Hematopoietic multipotent progenitor cell treated with erythropoietin and hydrocortisone succinate and interleukin-3 and kit ligand, for 8 days (in vitro differentiated cells): ENCODE results near the gene HS3ST3A1.
"Not testable (repeated sequence)": the region's sequence is repeated elsewhere in the genome, so short reads cannot be mapped to it uniquely, and the experiment has no call there.

Source experiments
- DNase-seq: peaks from one replicate; pipeline ENCODE4 v3.0.0-alpha.2; 2015

Gene HS3ST3A1

DNA sequence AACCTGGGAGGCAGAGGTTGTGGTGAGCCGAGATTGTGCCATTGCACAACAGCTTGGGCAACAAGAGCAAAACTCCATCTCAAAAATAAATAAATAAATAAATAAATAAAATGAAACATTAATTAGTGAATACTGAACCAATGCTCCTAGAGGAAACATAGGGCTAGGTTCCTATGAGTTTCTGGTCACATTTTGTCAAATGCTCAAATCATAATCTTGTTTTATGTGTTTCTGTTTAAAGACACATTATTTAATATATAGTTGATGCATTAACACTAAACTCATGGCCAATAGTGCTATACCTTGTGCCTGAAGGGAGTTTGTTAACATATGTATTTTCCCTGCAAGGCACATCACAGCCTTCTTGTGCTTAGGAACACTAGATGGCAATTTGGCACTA lies 66.8 kb downstream of the HS3ST3A1 start:
- no peak for DNase-seq

DNA sequence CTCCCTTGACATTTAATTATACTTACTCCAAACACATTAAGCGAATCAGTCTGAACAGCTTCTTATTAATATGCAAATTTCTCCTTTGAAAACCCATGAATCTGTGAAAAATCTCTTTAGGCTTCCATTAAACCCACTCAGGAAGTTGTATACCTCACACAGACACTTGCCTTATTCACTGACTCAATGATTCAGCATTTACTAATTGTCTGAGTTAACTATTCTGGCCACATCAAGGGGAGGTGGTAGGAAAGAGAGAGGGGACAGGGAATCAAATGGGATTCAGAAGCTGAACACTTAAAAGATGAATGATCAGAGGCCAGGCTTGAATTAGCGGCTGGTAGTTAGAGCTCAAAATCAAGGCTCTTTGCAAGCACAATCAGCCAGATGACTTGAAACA lies 70.0 kb downstream of the HS3ST3A1 start:
- DNase-seq = no peak

DNA sequence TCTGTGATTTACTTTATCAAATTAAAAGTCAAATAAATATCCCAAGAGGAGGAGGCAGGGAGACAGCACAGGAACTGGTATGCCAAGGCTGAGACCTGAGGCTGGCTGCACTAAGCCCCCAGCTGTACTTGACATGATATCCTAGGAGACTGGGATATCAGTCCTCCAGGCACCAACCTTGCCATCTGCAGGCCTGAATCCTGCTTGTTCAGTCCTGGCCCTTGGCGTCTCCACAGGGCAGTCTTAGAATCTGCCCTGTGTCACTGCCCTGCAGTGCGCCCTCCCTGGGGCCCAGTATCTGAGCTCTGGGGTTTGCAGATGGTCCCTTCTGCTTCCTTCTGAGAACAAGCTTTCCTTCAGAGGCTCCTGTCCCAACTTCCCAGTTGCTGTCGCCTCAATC lies 75.9 kb downstream of the HS3ST3A1 start:
- DNase-seq = no peak

DNA sequence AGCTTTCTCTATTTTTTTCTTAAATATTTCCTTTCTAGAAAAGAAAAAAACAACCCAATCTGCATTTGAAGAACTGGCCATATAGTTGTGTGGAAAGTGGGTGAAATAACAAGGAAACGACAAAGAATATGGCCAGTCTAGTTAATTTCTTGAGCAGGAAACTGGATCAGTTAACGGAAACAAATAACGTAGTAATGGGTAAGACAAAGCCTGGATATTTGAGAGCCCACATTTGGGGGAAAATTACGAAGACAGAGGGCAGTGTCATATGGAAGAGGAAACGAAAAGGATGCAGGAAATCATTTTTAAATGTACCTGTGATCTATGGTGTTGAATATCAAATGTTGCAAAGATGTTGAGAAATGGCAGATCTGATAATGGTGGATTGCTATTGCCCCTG lies 78.6 kb downstream of the HS3ST3A1 start:
- no peak for DNase-seq

DNA sequence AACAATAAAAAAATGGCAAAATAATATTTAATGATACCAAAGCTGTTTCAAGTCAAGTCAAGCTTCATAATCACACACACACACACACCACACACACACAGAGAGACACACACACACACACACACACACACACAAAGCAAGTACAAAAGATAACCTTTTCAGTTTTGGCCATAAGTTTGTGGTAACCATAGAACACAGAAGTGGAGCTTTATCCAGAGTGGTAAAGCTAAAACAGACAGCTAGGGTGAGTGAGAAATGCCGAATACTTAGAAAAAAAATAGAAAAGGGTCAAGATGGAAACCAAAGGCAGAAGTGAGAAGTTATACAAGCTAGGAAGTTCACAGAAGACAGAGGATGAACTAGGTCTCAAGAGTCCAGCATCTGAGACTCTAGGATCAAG lies 79.0 kb downstream of the HS3ST3A1 start:
- DNase-seq = no peak

DNA sequence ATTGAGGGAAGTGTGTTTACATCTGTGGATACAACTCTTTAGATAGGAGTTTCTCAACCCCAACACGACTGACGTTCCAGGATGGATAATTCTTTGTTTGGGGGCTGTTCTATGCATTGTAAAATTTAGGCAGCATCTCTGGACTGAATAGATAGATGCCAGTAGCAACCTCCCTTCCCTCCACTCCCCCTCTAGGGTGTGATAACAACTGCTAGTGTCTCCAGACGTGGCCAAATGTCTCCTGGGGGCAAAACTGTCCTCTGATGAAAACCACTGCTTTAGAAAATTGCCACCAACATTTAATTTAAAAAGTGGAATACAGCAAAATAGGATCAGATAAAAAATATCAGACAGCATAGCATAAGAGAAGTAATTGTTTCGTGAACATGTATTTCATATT lies 79.9 kb downstream of the HS3ST3A1 start:
- no peak for DNase-seq

DNA sequence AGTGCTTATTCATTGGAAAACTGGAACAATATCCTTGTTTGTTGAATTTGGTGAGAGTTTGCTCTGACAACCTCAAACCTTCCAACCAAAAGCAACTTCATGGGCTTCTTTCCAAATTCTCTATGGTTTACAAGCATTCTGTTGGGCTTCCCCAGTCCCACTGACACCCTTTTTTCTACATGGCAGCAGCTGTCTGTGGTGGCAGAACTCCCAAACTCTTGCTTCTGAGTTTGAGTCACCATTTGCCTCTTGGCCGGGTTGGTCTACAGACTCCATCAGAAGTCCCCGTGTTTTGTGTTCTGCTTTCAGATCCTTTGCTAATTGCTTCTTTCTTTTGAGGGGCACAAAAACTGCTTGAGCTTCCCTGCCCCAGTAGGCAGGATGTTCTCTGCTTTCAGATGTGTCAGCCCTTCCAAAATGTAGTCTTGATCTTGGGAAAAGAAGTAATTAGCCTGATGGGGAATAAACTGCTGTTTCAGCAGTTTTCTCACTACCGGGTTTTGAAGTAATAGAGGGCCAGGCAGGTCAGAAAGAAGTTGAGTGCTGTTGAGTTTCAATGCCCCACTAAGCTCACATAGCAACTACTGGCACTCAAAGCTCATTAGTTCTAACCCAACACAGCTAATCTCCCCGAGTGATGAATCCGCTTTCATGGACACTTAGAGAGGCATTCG lies 80.7 kb downstream of the HS3ST3A1 start:
- no peak for DNase-seq

DNA sequence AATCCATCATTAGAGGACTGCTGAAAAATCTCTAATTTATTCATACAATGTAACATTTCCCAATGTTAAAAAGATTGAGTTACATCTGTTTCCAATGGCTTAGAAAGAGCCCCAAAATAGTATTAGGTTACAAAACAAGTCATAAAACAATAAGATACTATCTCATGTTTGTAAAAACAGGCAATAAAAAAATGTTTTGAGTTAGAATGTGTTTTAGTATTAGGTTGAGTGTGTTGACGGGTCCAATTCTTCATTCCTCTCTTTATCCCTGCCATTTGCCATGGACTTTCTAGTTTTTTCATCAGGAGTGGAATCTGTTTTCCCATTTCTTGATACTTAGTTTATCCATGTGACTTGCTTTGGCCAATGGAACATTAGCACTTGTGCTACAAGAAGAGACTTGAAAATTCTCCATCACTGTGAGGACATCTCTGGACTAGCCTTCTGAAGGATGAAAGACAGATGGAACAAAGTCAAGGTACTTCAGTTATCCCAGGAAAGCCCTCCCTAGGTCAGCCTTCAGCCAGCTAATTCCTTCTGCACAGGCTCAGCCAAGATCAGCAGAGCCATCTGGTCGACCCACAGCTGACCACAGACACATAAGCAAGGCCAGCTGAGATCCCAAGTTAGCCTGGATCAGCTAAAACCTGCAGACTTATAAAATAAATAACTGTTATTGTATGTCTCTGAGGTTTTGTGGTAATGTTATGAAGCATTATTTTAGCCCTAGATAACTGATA lies 83.3 kb downstream of the HS3ST3A1 start:
- no peak for DNase-seq

DNA sequence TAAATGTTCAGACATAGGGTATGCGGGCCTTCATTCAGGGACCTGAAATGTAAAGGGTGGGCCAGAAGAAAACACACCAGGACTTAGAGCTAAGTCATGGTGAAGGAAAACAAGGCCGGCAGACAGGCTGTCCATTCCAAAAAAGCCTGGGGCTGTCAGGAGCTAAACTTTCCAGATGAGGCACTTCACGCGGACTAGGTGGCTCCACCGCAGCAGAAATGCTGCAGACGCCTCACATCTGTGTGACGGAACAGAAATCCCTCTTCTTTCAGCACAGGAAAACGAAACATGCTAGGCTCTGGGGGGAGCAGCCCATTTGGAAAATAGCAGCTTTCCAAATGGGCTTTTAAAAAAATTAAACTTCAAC lies 88.7 kb downstream of the HS3ST3A1 start:
- DNase-seq = no peak

DNA sequence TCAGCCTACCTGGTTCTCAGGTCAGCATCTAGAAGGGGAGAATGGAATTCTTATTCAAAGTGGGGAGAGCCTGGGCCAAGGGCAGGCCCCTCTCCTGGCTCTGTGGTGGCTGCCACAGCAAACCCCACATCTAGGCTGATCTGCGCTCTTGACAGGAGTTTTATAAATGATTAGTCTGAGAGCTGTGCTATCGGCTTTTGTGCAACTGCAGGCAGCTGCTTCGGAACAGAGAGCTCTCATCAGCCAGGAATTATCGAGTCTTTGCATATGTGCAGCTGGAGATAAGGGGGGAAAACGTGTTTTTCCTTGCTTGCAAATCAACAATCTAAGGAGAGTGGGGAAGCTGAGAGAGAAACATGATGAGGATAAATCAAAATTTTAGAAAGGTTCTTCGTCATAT lies 91.7 kb downstream of the HS3ST3A1 start:
- peak; percentile 92 for DNase-seq

DNA sequence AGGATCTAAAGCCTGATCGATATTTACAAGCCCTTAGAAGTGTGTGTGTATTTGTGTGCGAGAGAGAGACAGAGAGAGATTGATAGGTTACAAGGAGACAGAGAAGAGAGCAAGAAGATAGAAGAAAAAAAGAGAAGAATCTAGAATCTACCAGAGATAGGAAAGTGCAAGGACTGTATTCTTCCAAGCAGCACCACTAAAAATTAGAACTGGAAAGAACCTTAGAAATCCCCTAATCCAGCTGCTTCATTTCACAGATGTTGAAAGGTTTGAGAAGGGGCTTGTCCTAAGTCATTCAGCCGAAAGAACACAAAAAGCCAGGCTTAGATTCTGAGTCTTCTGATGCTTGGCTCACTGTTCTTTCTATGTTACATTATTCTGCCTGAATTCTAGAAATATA lies 92.2 kb downstream of the HS3ST3A1 start:
- DNase-seq = no peak

DNA sequence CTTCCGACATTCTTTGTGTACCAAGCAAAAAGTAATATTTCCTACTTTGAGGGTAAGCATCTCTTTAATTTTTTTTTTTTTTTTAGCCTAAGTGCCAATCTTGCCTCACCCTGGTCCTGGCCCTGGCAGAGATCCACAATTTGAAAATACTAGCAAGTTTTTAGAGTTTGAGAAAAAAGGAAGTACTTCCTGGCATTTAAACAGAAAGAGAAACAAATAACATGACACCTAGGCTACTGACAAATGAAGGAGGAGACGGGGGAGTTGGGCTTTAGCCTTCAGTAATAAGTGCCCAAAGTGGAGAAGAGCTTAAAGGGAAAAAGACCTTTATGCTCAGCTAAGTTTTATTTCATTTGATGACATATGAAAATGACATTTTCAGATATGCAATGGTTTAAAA lies 92.8 kb downstream of the HS3ST3A1 start:
- DNase-seq = peak; percentile 64

DNA sequence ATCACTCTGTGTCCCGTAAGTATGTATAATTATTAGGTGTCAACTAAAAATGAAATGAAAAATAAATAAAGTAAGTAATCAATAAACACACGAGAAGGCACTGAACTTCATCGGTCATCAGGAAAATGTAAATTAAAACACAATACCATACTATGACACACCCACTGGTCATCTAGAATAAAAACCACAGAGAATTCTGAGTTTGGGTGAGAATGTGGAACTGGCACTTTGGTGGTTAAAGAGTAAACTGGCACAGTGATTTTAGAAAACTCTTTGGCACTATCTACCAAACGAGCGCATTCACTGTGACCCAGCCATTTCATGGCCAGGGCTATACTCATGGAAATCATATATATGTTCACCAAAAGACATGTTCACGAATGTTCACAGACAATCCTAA lies 98.2 kb downstream of the HS3ST3A1 start:
- no peak for DNase-seq

DNA sequence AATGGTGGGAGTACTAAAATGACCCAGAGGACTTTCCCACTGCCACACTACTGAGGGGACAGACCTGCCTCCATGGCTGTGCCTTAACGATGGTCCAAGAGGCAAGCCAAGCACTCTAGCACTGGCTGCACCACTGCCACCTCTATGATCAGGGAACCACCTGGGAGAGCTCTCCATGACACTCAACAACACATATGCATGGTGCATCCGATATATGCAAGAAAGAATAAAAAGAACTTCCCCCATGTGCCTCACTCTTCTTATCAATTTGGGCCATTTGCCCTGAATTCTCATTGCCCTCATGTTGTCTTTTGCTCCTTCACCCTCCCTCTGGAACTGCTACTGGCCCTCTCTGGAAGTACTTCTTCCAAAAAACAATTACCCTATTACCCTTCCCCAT lies 99.5 kb downstream of the HS3ST3A1 start:
- DNase-seq = no peak

DNA sequence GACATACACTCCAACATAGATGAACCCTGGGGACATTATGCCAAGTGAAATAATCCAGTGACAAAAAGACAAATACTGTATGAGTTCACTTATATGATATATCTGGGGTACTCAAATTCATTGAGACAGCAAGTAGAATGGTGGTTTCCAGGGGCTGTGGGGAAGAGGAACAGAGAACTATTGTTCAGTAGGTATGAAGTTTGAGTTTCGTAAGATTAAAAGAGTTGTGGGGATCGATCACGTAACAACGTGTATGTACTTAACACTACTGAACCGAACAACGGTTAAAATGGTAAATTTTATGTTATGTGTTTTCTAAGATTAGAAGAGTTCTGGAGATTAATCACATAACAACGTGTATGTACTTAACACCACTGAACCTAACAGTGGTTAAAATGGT lies 100.8 kb downstream of the HS3ST3A1 start:
- no peak for DNase-seq

DNA sequence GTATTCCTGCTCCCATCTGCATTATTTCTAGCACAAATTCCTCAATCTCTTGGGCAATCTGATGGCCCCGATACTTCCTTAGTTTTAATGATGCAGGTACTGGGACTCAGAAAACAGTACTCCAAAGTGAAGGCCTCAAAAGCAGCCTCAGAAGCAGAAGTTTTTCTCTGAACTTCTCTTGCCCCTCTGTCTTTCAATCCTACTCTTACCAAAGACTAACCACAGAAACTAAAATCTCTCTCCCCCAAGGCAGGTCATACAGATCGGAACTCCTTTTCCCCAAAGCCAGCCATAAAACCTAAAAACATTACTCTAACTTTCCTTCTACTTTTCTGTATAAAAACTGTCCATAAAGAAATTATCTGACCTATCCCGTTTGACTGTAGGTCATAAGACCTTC lies 103.5 kb downstream of the HS3ST3A1 start:
- no peak for DNase-seq

DNA sequence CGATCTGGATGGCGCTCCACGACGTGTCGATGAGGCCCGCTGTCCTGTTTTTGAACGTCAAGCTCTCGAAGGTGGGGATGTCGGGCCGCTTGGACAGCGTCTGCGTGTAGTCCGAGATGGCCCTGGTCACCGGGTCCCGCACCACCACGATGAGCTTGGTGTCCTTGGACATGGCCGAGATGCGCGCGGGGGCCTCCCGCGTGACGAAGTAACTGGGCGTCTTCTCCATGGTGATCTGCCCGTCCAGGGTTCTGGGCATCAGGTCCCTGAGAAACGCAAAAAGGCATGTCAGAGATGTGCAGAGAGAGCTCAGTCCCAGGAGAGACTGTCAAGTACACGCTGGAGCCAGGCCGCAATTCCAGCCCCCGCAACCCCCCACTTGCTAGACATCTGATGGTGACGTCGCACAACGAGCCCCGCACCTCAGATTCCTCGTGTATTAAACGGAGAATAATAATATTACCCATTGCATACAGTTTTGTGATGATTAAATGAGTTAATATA lies 105.1 kb downstream of the HS3ST3A1 start:
- not testable (repeated sequence) for DNase-seq

DNA sequence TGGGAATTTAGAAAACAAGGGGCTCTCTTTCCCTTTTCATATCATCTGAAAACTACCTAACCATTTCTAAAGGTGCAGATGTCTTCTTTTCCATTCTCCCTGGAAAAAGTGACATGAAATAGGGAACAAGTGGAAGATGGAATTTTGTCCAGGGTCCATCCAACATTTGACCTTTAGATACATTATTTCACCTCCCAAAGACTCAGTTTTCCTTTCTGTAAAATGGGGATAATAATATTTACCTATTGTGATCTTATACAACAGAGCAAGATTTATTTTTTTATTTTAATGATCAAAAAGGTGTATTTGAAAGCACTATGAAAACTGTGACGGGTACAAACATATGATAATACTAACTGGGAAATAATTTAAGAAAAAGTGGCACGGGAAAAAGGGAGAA lies 106.3 kb downstream of the HS3ST3A1 start:
- DNase-seq = no peak

DNA sequence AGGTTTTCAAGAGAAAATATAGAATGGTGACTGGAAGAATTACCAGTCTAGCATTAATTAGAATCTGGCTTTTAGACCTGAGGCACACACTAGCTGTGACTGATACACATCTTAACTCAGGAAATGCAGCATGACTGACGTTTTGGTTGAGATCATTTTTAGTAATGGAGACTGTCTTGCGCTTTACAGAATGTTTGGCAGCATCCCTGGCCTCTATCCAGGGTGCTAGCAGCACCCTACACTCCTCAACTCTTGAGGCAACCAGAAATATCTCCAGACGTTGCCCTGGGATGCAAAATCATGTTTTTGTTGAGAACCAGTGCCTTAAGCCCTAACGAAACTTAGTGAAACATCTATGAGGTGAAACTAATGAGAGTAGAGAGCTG lies 109.0 kb downstream of the HS3ST3A1 start:
- DNase-seq = no peak

DNA sequence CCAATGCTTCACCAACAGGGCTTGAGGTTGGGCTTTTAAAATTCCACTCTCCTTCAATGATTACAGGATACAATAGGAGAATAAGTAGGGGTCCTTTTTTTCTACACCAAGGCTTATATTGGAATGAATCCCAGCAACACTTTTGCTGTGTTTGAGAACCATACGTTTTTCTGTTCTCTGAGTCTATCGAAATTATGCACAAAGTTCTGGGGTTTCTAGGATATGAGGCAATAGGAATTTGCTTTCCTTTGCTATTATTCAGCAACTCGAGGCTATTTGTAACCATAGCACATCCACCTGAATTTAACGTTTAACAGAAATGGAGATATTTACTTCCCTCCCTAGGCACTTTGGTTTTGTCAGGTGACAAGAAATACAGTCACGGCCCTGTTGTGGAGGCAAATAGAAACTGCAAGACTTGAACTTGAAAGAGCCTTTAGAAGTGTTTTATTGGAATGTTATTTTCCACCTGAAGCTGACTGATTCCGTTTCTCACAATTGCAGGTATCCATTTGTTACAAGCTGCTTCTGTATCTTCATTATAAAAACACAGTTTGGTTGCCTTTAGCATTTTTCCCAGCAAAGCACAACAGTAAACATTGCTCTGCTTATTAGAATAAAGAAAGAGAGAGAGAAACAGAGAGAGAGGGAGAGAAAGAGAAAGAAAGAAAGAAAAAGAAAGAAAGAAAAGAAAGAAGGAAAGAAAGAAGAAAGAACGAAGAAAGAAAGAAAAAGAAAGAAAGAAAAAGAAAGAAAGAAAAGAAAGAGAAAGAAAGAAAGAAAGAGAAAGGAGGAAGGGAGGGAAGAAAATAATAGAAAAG lies 109.6 kb downstream of the HS3ST3A1 start:
- no peak for DNase-seq

DNA sequence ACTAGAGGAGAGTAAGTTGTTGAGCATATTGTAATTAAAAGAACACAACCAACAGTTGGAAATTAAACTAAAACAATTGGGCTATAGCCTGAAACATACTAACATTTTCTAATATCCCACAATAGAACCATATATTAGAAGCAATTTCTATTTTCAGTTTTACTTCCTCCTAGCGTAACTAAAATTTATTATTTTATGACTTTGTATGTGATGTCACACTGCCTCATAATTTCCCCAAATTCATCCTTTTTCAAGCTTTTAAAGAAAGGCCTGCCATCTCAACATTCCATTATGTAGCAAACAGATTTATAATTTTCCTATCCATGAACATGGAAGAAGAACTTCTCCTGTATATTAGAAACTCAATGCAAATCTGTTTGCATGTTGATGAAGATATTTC lies 110.2 kb downstream of the HS3ST3A1 start:
- DNase-seq = no peak

DNA sequence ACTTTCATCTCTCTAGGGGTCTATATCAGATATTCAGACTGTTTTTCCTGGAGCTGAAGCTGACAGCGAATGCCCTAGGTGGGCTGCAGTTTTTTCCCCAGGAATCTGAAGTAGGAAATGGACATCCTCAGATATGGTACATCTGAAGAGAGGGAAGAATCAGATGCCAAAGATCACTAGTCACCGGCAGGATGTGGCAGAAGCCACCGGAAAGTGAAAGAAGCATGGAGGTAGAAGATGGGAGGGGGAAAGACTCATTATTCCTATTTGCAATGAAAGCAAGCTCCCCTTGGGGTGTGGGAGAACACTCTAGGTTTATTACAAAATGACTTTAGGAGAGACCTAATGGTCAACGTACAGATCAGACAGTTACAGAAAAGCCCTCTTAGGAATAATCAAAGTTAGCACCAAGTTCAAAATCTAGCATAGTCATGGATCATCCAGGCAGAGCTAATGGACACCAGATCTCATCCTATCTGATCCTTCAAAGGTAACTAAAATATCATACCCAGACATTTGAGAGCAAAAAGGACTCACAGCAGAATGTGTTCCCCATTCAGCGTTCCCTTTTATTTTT lies 110.7 kb downstream of the HS3ST3A1 start:
- DNase-seq = no peak

DNA sequence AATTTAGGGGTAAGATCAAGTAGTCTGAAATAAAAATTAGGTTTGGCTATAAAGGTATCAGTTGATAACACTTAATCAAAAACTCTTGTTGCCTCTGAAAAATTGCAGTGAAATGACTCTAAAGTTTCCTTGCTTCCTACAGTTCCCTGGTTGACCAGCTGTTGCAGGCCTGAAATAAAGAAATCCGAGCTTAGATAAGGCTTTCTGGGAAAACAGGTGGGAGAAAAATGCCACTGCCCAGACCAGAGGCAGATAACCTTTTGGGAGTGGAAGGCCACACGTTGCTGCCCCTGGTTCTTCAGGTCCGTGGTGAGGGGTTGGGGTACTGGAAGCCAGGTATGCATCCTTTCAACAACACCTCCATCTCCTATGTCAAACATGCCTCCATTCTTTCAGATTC lies 111.3 kb downstream of the HS3ST3A1 start:
- DNase-seq = no peak

DNA sequence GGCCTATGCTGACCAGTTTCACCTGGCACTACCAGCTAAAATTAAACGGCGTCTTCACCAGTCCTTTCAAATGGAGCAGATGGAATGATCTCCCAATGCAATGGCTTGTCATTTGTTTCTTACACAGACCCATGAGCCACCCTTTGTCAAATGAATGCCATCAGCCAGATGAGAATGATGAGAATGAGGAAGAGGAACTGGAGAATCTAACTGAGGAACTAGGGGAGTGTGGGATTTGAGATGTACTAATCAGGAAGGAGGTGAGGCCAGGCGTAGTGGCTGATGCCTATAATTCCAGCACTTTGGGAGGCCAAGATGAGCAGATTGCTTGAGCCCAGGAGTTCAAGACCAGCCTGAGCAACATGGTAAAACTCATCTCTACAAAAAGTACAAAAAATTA lies 116.4 kb downstream of the HS3ST3A1 start:
- no peak for DNase-seq
